ENCODE results near the gene BRD9. TPM values are rescaled to one million over a fixed set of nuclear protein-coding genes. Genes with fewer than 3 reads are reported as not detected.
A peak's percentile ranks its signal among the peaks of the same experiment; 100 is the strongest.
"Not testable (repeated sequence)": the region's sequence is repeated elsewhere in the genome, so short reads cannot be mapped to it uniquely, and the experiment has no call there.

Gene BRD9
- total and polyA plus RNA-seq, 4 donors: 12.5 to 39.7 (median 37.3) TPM

GRCh38 chr5:854966-855743, 37.4 kb downstream of the BRD9 start:
- peak; percentile 28 to 68 for DNase-seq
- intact Hi-C loops (cut with DNase I): no loop called here

GRCh38 chr5:854217-854616, 38.4 kb downstream of the BRD9 start:
- H3K27me3 ChIP-seq (ENCODE audit: control insufficient read depth in 1 of 2, insufficient read depth in 2 of 2, low read length in 1 of 2): no peaks in the 10 kb centered on the region
- H3K4me1 ChIP-seq (ENCODE audit: control insufficient read depth in 1 of 2, insufficient read depth in 2 of 2, low read length in 2 of 2): no peaks in the 10 kb centered on the region
- intact Hi-C loops (cut with DNase I): no loop called here
- DNase-seq (no peak), ATAC-seq (ENCODE audit: low FRiP score) (no peak)
- H3K9me3 ChIP-seq (ENCODE audit: control insufficient read depth, low read length): no peaks in the 10 kb centered on the region
- H3K27ac ChIP-seq (ENCODE audit: low read depth in 1 of 2, low read length in 2 of 2): no peak overlapping the region
- WGBS, 2 donors: 83 to 85% methylated on average over 13 of the region's 13 CpGs
- H3K36me3 ChIP-seq (ENCODE audit: control insufficient read depth in 1 of 2, insufficient read depth in 2 of 2, low read length in 1 of 2): no peaks in the 10 kb centered on the region
- no peak overlapping the region for H3K4me3 ChIP-seq (ENCODE audit: low read length in 2 of 2)

More at GRCh38 chr5:854966-855743, 37.4 kb downstream of the BRD9 start:
- ATAC-seq (ENCODE audit: low FRiP score): no peak
- H3K4me1 ChIP-seq (ENCODE audit: control insufficient read depth in 1 of 2, insufficient read depth in 2 of 2, low read length in 2 of 2): no peaks in the 10 kb centered on the region
- WGBS, 2 donors: 88% methylated on average over 30 to 32 of the region's 32 CpGs
- no peaks in the 10 kb centered on the region for H3K9me3 ChIP-seq (ENCODE audit: control insufficient read depth, low read length)
- H3K27me3 ChIP-seq (ENCODE audit: control insufficient read depth in 1 of 2, insufficient read depth in 2 of 2, low read length in 1 of 2): no peaks in the 10 kb centered on the region
- H3K36me3 ChIP-seq (ENCODE audit: control insufficient read depth in 1 of 2, insufficient read depth in 2 of 2, low read length in 1 of 2): no peaks in the 10 kb centered on the region
- no peak overlapping the region for H3K27ac ChIP-seq (ENCODE audit: low read depth in 1 of 2, low read length in 2 of 2)
- no peak overlapping the region for H3K4me3 ChIP-seq (ENCODE audit: low read length in 2 of 2)

GRCh38 chr5:853416-854090, 39.0 kb downstream of the BRD9 start:
- H3K27ac ChIP-seq (ENCODE audit: low read depth in 1 of 2, low read length in 2 of 2); H3K36me3 ChIP-seq (ENCODE audit: control insufficient read depth in 1 of 2, insufficient read depth in 2 of 2, low read length in 1 of 2); intact Hi-C loops (cut with DNase I); H3K9me3 ChIP-seq (ENCODE audit: control insufficient read depth, low read length); DNase-seq; H3K27me3 ChIP-seq (ENCODE audit: control insufficient read depth in 1 of 2, insufficient read depth in 2 of 2, low read length in 1 of 2); ATAC-seq (ENCODE audit: low FRiP score); H3K4me3 ChIP-seq (ENCODE audit: low read length in 2 of 2); H3K4me1 ChIP-seq (ENCODE audit: control insufficient read depth in 1 of 2, insufficient read depth in 2 of 2, low read length in 2 of 2): not testable (repeated sequence)
- 84 to 88% methylated on average over 18 of the region's 18 CpGs for WGBS, 2 donors

GRCh38 chr5:852431-853401, 39.9 kb downstream of the BRD9 start:
- 90 to 91% methylated on average over 55 of the region's 55 CpGs for WGBS, 2 donors
- no peak overlapping the region for H3K4me3 ChIP-seq (ENCODE audit: low read length in 2 of 2)
- no peaks in the 10 kb centered on the region for H3K36me3 ChIP-seq (ENCODE audit: control insufficient read depth in 1 of 2, insufficient read depth in 2 of 2, low read length in 1 of 2)
- no peak overlapping the region for H3K27ac ChIP-seq (ENCODE audit: low read depth in 1 of 2, low read length in 2 of 2)
- H3K9me3 ChIP-seq (ENCODE audit: control insufficient read depth, low read length): no peaks in the 10 kb centered on the region
- intact Hi-C loops (cut with DNase I): no loop called here
- ATAC-seq (ENCODE audit: low FRiP score) (no peak), DNase-seq (peak; percentile 37 to 55)
- no peaks in the 10 kb centered on the region for H3K27me3 ChIP-seq (ENCODE audit: control insufficient read depth in 1 of 2, insufficient read depth in 2 of 2, low read length in 1 of 2)
- H3K4me1 ChIP-seq (ENCODE audit: control insufficient read depth in 1 of 2, insufficient read depth in 2 of 2, low read length in 2 of 2): no peaks in the 10 kb centered on the region

- no peak for DNase-seq
- no peaks in the 10 kb centered on the region for H3K27me3 ChIP-seq (ENCODE audit: control insufficient read depth in 1 of 2, insufficient read depth in 2 of 2, low read length in 1 of 2)
- H3K27ac ChIP-seq (ENCODE audit: low read depth in 1 of 2, low read length in 2 of 2): no peak overlapping the region
- no peaks in the 10 kb centered on the region for H3K4me1 ChIP-seq (ENCODE audit: control insufficient read depth in 1 of 2, insufficient read depth in 2 of 2, low read length in 2 of 2)
- no peak overlapping the region for H3K4me3 ChIP-seq (ENCODE audit: low read length in 2 of 2)
- no peak for ATAC-seq (ENCODE audit: low FRiP score)
- intact Hi-C loops (cut with DNase I): no loop called here
- H3K9me3 ChIP-seq (ENCODE audit: control insufficient read depth, low read length): no peaks in the 10 kb centered on the region
- WGBS, 2 donors: 54 to 63% methylated on average over 5 of the region's 5 CpGs
- H3K36me3 ChIP-seq (ENCODE audit: control insufficient read depth in 1 of 2, insufficient read depth in 2 of 2, low read length in 1 of 2): no peaks in the 10 kb centered on the region
Measured at GRCh38 chr5:852018-852417, 40.6 kb downstream of the BRD9 start.

- WGBS, 2 donors: 74 to 78% methylated on average over 16 of the region's 16 CpGs
- intact Hi-C loops (cut with DNase I): no loop called here
- ATAC-seq (ENCODE audit: low FRiP score) (no peak), DNase-seq (peak in 1 of 2 donors; percentile 63)
- Histone ChIP-seq H3K36me3 (ENCODE audit: control insufficient read depth in 1 of 2, insufficient read depth in 2 of 2, low read length in 1 of 2) (no peaks in the 10 kb centered on the region), H3K9me3 (ENCODE audit: control insufficient read depth, low read length) (no peaks in the 10 kb centered on the region), H3K27ac (ENCODE audit: low read depth in 1 of 2, low read length in 2 of 2) (no peak overlapping the region), H3K4me1 (ENCODE audit: control insufficient read depth in 1 of 2, insufficient read depth in 2 of 2, low read length in 2 of 2) (no peaks in the 10 kb centered on the region), H3K27me3 (ENCODE audit: control insufficient read depth in 1 of 2, insufficient read depth in 2 of 2, low read length in 1 of 2) (no peaks in the 10 kb centered on the region), H3K4me3 (ENCODE audit: low read length in 2 of 2) (no peak overlapping the region)
Measured at GRCh38 chr5:851553-851952, 41.0 kb downstream of the BRD9 start.

GRCh38 chr5:851076-851475, 41.5 kb downstream of the BRD9 start:
- ATAC-seq (ENCODE audit: low FRiP score): no peak
- 65% methylated on average over 19 of the region's 19 CpGs for WGBS, 2 donors

GRCh38 chr5:850511-851006, 42.0 kb downstream of the BRD9 start, which contains the start of gene ZDHHC11:
Gene ZDHHC11 (minus strand): TSS chr5:850986. CDS start chr5:850602, 384 bp downstream.
- H3K4me3 ChIP-seq (ENCODE audit: low read length in 2 of 2): no peak within 1 kb of the TSS
- H3K27ac ChIP-seq (ENCODE audit: low read depth in 1 of 2, low read length in 2 of 2): no peak within 1 kb of the TSS
- DNase-seq (peak; percentile 44 to 83), ATAC-seq (ENCODE audit: low FRiP score) (peak; percentile 21)
- H3K9me3 ChIP-seq (ENCODE audit: control insufficient read depth, low read length): no peaks in the 10 kb centered on the region
- H3K36me3 ChIP-seq (ENCODE audit: control insufficient read depth in 1 of 2, insufficient read depth in 2 of 2, low read length in 1 of 2): no peaks in the 10 kb centered on the region
- H3K27me3 ChIP-seq (ENCODE audit: control insufficient read depth in 1 of 2, insufficient read depth in 2 of 2, low read length in 1 of 2): no peaks in the 10 kb centered on the region
- no peaks in the 10 kb centered on the region for H3K4me1 ChIP-seq (ENCODE audit: control insufficient read depth in 1 of 2, insufficient read depth in 2 of 2, low read length in 2 of 2)
- intact Hi-C loops (cut with DNase I): no loop called here
- WGBS, 2 donors: 55 to 67% methylated on average over 26 to 27 of the region's 27 CpGs

More at GRCh38 chr5:851076-851475, 41.5 kb downstream of the BRD9 start:
- Histone ChIP-seq H3K27ac (ENCODE audit: low read depth in 1 of 2, low read length in 2 of 2) (no peak overlapping the region), H3K36me3 (ENCODE audit: control insufficient read depth in 1 of 2, insufficient read depth in 2 of 2, low read length in 1 of 2) (no peaks in the 10 kb centered on the region), H3K27me3 (ENCODE audit: control insufficient read depth in 1 of 2, insufficient read depth in 2 of 2, low read length in 1 of 2) (no peaks in the 10 kb centered on the region), H3K9me3 (ENCODE audit: control insufficient read depth, low read length) (no peaks in the 10 kb centered on the region), H3K4me1 (ENCODE audit: control insufficient read depth in 1 of 2, insufficient read depth in 2 of 2, low read length in 2 of 2) (no peaks in the 10 kb centered on the region), H3K4me3 (ENCODE audit: low read length in 2 of 2) (no peak overlapping the region)
- peak; percentile 32 to 68 for DNase-seq
- intact Hi-C loops (cut with DNase I): no loop called here
